GM20431 (cell line): ENCODE data around the gene RPS6KA5.

Experiments
- in situ Hi-C: fragments of 300-500 bp; cut with MseI, MboI; formaldehyde crosslinking; loops from one replicate; pipeline ENCODE4 v1.15.0; 2020; ENCODE audit warnings: low sequenced_read_pairs; ENCODE audit not compliant: unreplicated experiment

The RPS6KA5 gene

GRCh38 chr14:90816681-90817436, 243.6 kb downstream of the RPS6KA5 start:
- in situ Hi-C loops: no loop called here

GRCh38 chr14:90815822-90816662, 244.4 kb downstream of the RPS6KA5 start, which contains the start of gene TTC7B:
TSS of gene TTC7B (minus strand) at chr14:90816430. CDS start at chr14:90816295, 135 bp downstream.
- in situ Hi-C loops: no loop called here

GRCh38 chr14:90815572-90815821, 244.9 kb downstream of the RPS6KA5 start:
- in situ Hi-C loops: no loop called here

DNA sequence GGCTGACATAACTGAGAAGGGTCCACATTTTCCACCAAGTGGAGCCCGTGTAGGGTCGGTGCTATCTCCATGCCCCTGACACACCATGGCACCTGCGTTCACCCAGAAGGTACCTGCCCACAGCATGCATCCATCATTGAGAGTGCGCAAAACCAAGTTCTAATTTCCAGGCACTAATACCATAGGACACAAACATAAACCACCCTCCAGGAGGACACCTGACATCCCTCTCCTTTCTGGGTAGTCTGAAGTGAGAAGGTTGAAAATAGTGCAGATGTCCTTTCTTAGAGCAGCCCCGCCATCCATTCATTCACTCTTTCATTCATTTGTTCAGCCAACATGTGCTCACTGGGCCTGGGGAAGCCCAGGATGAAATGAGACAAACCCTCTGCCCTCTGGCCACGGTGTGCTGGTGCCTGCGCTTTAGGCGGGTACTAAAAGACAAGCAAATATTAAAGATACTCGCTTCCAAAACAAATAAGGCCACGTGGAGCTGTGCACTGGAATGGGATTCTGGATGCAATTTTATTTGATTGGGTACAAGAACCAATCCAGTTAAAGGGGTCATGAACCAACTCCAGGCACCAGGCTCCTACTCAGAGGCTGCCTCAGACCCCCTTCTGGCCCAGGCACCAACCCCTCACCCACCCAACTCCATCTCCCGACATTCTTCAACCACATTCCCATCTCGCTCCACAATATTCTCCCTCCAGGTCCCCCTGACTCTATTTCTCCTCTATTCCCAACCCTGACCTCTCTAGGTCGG, 245.5 kb downstream of the RPS6KA5 start:
- in situ Hi-C loops: no loop called here

GRCh38 chr14:90813442-90813841, 247.0 kb downstream of the RPS6KA5 start:
- in situ Hi-C loops: no loop called here

DNA sequence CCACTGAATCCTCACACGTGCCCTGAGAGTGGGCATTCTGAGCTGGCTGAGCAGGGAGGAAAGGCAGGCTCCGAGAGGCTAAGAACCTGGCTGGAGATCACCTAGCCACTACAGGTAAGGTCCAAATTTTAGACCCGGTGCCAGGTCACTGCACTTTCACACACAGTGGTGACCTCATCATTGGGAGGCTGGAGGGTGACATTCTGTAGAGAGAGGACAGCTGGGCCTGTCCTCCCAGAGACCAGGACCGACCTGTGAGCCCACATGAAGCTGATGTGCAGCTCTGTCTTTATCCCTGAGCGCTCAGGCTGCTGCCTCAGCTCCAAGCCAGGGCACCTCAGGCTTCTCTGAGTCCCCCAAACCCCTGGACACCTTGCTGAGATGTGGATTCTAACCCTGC, 248.3 kb downstream of the RPS6KA5 start:
- in situ Hi-C loops: no loop called here

- in situ Hi-C loops: no loop called here
These were observed 248.8 kb downstream of the RPS6KA5 start for GRCh38 chr14:90811641-90812040.

DNA sequence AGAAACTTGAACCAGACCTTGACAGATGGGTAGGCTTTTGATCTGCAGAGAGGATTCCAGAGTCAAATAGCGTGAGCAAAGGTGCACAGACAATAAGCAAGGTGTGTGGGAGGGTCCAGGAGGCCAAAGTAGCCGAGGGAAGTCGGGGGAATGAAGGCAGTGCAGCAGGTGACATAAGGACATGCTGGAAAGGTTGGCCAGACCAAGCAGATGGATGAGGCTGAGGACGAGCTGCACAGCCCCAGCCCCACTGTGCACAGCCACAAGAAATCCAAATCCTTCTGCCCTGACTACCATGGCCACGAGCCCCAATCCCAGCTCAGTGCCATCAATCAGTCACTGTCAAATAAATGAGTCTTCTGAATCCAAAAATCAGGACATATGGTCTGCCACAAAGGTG, 249.6 kb downstream of the RPS6KA5 start:
- in situ Hi-C loops: no loop called here

DNA sequence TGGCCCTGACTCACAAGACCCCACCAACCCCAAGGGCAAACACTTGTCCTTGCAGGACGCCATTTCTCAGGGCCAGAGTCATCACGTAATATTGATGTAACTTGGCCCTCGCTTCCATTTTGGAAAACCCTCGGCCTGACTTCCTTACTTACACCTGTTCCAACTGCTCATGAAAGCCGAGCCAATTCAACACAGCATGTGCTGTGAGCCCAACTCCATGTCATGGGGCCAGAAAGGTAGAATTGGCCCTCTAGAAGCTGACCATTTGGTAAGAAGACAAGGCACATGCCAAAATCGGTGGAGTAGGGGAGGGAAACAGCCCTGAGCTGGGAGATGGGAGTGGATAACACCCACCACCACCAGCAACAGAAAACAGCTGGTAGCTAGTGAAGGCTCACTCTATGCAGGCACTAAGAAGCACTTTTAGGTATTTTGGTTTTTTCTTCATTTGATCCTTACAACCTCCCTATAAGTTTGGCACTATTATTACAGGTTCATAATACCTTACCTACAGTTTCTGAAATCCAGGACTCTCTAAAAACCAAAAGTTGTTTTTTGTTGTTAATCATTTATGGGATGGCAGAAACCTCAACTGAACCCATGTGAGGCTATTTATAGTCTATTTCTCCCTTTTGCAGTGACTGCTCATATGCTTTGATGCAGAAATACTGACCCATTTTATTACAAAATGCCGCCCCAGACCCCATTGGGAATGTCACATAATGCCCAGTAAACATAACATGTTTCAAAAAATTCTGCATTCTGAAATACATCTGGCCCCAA, 250.7 kb downstream of the RPS6KA5 start:
- in situ Hi-C loops: no loop called here

DNA sequence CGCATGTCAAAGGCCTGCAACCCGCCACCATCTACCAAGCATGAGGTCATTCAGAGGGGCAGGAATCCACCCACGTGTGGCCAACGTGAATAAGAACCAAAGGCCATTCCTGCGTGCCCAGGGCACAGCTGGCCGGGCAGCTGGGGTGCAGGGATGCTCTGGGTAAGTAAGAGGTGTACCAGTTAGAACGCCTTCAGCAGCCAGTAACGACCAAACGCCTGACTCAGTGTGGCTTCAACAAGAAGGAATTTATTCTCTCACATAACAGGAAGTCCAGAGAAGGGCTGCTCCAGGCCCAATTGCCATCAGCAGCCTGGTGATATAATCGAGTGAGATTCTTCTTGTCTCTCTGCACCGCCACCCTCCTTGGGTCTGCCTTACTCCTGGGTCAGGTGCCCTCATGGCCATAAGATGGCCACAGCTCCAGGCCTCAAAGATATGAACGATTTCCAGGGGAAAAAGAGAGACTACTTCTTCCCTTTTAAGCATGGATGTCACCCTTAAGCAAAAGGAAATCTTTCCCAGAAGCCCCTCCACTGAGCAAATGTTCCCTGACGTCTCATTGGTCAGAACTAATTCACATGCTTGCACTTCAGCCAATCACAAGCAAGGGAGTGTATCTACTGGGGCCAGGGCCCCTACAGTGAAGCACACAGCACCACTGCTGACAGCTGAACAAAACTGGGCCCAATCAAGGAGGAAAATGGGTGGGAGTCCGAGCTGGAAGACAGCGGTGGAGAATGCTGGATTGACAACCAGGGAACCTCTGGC, 251.5 kb downstream of the RPS6KA5 start:
- in situ Hi-C loops: no loop called here

GRCh38 chr14:90807060-90807459, 253.4 kb downstream of the RPS6KA5 start:
- in situ Hi-C loops: no loop called here

DNA sequence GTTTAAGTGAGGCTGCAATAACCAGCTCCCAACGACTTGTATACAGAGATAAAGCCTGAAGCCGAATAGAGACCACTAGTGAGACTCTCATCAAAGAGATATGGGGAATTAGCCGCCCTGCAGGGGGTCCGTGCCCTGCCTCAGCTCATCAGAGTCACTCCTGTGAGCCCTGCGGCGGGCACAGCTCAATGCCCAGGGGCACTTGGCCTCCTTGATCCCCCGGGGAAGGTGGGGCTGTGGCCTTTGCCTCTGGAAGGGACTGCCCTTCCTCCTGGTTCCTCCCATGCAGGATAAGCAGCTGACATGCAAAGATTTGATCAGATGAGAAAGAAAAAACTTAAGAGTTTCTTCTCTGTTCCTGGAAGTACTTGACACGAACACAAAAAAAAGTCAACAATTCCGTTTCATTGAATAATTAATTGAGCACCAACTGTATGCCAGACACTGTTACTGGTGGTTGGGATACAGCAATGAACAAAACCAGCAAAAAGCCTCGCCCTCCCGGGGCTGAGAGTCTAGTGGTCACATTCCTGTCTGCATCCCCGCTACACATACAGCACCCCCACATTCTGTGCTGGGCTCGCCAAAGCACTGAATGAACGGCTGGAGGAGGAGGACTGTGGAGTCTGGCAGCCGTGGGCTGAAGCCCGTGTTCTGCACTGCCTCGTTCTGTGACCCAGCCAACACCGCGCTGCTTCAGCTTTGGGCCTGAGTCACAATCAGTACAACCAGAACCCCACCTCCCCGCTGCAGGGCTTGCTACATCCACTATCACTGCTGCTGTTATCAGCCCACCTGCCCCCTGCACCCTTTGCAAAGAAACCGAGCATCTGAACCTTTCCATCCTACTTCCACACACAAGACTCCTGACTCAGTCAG, 254.5 kb downstream of the RPS6KA5 start:
- in situ Hi-C loops: no loop called here

DNA sequence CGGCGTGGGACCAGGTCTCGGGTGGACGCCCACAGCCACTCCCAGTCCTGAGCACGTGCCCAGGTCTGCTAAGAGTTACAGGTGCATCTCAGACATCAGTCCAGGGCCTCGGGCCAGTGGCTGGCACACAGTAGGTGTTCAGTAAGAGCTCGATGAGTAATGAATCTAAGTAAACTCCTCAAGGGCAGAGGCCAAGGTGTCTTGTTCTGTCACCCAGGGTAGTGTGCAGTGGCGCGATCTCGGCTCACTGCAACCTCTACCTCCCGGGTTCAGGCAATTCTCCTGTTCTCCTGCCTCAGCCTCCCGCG, 255.4 kb downstream of the RPS6KA5 start:
- in situ Hi-C loops: no loop called here

DNA sequence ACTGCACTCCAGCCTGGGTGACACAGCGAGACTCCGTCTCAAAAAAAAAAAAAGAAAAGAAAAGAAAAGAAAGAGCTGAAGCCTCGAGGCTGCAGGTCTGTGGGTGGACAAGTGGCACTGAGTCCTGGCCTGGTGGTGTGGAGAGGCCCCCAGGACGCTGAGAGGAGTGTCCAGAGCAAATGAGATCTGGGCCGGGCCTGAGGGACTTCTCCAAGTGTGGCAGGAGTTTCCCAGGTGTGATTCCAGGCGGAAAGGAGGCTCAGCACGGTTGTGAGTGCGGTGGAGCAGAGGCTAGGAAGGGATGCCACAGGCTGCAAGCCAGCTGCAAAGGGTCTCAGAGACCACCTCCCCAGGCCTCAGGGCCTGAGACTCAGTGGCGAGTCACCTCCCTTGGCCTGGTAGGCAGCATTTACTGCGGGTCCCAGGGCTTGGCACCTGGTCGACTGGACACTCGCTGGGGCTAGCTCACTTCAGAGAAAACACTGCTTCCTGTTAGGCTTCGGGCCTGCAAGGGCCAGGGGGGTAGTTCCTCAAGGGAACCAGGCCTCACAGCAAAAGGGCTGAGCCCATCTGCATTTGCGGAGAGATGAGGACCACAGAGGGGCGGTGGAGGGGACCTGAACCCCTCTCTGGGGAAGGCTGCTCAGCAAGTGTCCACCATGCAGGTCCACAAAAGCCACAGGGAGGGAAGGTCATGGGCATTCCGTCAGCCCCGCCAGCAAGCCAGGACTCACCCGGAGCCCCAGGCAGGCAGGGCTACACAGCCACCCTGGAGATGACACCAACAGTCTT, 256.0 kb downstream of the RPS6KA5 start:
- in situ Hi-C loops: no loop called here

DNA sequence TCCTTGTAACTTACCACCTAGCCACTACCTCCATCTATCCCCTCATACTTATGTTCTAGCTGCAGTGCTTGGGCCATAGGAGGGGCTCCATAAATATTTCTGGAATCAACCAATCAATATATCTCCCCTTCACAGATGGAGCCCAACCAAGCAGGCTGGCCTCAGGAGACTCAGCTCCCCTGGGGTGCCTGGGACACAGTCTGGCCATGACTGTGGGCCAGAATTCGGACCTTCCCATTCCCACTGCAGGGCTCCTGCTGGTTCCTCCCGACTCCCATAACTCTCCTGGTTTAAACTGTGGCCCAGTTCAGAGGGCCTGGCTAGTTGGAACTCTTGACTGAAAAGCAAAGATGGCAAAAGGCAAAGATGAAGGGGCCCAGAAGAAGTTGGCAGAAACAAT, 257.2 kb downstream of the RPS6KA5 start:
- in situ Hi-C loops: no loop called here

GRCh38 chr14:90799420-90799819, 261.0 kb downstream of the RPS6KA5 start:
- in situ Hi-C loops: no loop called here

DNA sequence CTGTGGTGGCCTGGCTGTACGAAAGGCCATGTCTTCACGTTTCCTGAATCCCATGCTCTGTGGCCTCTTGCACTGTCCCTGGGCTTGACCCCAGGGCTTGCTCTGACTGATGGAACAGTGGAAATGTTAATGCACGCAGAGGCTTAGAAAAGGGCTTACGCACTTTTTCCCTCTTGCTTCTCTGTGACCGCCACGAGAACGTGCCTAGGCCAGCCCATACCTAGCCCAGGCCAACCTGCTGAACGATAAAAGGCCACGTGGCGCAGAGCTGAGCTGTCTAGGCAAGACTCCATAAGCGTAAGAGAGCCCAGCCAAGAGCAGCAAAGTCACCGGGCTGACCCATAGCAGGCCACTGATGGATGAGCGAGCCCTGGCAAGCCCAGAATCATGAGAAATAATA, 262.5 kb downstream of the RPS6KA5 start:
- in situ Hi-C loops: no loop called here
